ENCODE measurements around the gene LRRC34. TPM values are rescaled to one million over a fixed set of nuclear protein-coding genes. Genes with fewer than 3 reads are reported as not detected.
A peak's percentile ranks its signal among the peaks of the same experiment; 100 is the strongest.

LRRC34 gene
- total and polyA plus RNA-seq, 9 of the 15 experiments (the other 6 are each of a cell fraction or from before 2014, with no cell fraction given), result 0.17 to 0.30 TPM; not detected in 7

DNA sequence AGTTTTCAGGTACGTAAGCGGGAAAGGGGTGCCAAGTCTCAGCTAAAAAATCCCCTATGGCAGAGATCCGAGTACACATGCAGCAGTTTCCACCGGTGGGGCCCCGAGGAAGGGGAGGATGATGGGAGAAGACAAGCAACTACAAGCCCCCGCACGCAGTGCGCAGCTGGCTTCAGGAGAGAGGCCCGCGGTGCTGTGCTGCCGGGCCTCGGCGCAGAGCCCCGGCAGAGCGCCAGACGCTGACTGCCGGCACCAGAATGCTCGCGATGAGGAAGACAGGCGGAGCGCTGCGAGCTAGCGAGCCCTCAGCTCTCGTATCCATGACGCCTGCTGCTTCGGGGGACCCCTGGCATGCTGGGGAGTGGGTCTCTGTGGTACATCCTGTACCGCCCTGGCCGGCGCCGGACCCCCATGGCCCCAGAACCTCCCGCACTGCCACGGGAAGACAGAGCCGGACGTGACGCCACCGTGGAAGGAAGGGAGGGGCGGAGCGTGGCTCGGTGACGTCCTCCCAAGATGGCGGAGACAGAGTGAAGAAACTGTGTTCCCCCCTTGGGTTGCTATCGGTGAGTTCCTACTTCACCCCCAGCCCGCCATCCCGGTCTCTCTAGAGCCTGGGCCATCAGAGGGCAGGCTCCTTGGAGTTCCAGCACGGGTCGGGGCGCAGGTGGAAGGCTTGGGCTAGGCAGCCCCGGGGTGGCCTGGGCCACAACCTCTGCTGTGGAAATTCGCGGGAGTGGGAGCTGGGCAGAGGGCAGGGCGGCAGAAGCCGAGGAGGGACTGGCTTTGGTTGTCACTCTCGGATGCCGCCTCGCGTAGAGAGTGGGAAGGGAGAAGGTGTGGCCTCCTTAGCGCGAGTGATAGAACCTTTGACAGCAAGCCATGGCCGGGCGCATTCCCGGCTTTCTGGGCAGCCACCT is 39.5 kb downstream of the LRRC34 start, which contains the start of gene MYNN (continued):
- TF ChIP-seq, protein P1, sequence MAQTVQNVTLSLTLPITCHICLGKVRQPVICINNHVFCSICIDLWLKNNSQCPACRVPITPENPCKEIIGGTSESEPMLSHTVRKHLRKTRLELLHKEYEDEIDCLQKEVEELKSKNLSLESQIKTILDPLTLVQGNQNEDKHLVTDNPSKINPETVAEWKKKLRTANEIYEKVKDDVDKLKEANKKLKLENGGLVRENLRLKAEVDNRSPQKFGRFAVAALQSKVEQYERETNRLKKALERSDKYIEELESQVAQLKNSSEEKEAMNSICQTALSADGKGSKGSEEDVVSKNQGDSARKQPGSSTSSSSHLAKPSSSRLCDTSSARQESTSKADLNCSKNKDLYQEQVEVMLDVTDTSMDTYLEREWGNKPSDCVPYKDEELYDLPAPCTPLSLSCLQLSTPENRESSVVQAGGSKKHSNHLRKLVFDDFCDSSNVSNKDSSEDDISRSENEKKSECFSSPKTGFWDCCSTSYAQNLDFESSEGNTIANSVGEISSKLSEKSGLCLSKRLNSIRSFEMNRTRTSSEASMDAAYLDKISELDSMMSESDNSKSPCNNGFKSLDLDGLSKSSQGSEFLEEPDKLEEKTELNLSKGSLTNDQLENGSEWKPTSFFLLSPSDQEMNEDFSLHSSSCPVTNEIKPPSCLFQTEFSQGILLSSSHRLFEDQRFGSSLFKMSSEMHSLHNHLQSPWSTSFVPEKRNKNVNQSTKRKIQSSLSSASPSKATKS (CRISPR knock-in tag; IDR thresholded peaks at IDR 0.05), result no peak
- TF ChIP-seq MIER1 (IDR thresholded peaks at IDR 0.05; ENCODE audit: low read depth) (no peak), FOXK1 (CRISPR knock-in tag; IDR thresholded peaks at IDR 0.05; ENCODE audit: borderline replicate concordance) (peak; percentile 80; the same call in 1 of the 2 replicates), GTF2A2 (tag; IDR thresholded peaks at IDR 0.05) (no peak), ERF (CRISPR knock-in tag; IDR thresholded peaks at IDR 0.05) (0 out of 2 replicates have a peak, but pooled peaks have one; percentile 50), SMARCA4 (IDR thresholded peaks at IDR 0.05) (peak; percentile 12; the same call in 1 of the 2 replicates), JUNB (CRISPR knock-in tag; conservative IDR thresholded peaks at IDR 0.05) (no peak), ZNF431 (CRISPR knock-in tag; IDR thresholded peaks at IDR 0.05) (peak; percentile 49; the same call in 1 of the 2 replicates), EGR1 (conservative IDR thresholded peaks at IDR 0.05) (peak; percentile 50), MAFF (IDR thresholded peaks at IDR 0.05; ENCODE audit: low read length) (no peak), SAFB (IDR thresholded peaks at IDR 0.05; ENCODE audit: borderline replicate concordance, low read depth, low read length) (peak; percentile 68; the same call in 1 of the 2 replicates)
- TF ChIP-seq, protein P2, sequence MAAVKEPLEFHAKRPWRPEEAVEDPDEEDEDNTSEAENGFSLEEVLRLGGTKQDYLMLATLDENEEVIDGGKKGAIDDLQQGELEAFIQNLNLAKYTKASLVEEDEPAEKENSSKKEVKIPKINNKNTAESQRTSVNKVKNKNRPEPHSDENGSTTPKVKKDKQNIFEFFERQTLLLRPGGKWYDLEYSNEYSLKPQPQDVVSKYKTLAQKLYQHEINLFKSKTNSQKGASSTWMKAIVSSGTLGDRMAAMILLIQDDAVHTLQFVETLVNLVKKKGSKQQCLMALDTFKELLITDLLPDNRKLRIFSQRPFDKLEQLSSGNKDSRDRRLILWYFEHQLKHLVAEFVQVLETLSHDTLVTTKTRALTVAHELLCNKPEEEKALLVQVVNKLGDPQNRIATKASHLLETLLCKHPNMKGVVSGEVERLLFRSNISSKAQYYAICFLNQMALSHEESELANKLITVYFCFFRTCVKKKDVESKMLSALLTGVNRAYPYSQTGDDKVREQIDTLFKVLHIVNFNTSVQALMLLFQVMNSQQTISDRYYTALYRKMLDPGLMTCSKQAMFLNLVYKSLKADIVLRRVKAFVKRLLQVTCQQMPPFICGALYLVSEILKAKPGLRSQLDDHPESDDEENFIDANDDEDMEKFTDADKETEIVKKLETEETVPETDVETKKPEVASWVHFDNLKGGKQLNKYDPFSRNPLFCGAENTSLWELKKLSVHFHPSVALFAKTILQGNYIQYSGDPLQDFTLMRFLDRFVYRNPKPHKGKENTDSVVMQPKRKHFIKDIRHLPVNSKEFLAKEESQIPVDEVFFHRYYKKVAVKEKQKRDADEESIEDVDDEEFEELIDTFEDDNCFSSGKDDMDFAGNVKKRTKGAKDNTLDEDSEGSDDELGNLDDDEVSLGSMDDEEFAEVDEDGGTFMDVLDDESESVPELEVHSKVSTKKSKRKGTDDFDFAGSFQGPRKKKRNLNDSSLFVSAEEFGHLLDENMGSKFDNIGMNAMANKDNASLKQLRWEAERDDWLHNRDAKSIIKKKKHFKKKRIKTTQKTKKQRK (IDR thresholded peaks at IDR 0.05; ENCODE audit: borderline replicate concordance, low read depth, low read length), result no peak; the same call in 1 of the 2 replicates
- TF ChIP-seq, protein P3, sequence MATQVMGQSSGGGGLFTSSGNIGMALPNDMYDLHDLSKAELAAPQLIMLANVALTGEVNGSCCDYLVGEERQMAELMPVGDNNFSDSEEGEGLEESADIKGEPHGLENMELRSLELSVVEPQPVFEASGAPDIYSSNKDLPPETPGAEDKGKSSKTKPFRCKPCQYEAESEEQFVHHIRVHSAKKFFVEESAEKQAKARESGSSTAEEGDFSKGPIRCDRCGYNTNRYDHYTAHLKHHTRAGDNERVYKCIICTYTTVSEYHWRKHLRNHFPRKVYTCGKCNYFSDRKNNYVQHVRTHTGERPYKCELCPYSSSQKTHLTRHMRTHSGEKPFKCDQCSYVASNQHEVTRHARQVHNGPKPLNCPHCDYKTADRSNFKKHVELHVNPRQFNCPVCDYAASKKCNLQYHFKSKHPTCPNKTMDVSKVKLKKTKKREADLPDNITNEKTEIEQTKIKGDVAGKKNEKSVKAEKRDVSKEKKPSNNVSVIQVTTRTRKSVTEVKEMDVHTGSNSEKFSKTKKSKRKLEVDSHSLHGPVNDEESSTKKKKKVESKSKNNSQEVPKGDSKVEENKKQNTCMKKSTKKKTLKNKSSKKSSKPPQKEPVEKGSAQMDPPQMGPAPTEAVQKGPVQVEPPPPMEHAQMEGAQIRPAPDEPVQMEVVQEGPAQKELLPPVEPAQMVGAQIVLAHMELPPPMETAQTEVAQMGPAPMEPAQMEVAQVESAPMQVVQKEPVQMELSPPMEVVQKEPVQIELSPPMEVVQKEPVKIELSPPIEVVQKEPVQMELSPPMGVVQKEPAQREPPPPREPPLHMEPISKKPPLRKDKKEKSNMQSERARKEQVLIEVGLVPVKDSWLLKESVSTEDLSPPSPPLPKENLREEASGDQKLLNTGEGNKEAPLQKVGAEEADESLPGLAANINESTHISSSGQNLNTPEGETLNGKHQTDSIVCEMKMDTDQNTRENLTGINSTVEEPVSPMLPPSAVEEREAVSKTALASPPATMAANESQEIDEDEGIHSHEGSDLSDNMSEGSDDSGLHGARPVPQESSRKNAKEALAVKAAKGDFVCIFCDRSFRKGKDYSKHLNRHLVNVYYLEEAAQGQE (IDR thresholded peaks at IDR 0.05; ENCODE audit: borderline replicate concordance), result no peak
- TF ChIP-seq, protein P3 (CRISPR knock-in tag; IDR thresholded peaks at IDR 0.05; ENCODE audit: low read depth), result no peak
